Naive thymus-derived CD4-positive, alpha-beta T cell (primary cell): ENCODE data around the gene ZNF33B. TPM values are rescaled to one million over a fixed set of nuclear protein-coding genes. Genes with fewer than 3 reads are reported as not detected.
A peak's percentile ranks its signal among the peaks of the same experiment; 100 is the strongest.
"Not testable (repeated sequence)": the region's sequence is repeated elsewhere in the genome, so short reads cannot be mapped to it uniquely, and the experiment has no call there.

Source experiments
- ATAC-seq: fragments of 150-1000 bp; cut with Tn5 transposase; 2 replicates; pipeline ENCODE4 v1.10.0; 2021; ENCODE audit warnings: mild to moderate bottlenecking, moderate library complexity
- CTCF ChIA-PET: fragments of 350-600 bp; sonication (Branson Sonifier 250); formaldehyde crosslinking; loops from one replicate; lab custom pipeline; 2021; ENCODE audit warnings: antibody characterized with exemption; lab: Charles Lee
- POLR2A ChIA-PET: fragments of 350-600 bp; sonication (Branson Sonifier 250); formaldehyde crosslinking; loops from one replicate; lab custom pipeline; 2021; ENCODE audit warnings: antibody characterized with exemption, inconsistent platforms; lab: Charles Lee
- DNase-seq, 9 donors: peaks; one replicate each; pipeline versions ENCODE4 v3.0.0 to v3.0.0-alpha.2; 2020 to 2022; ENCODE audit warnings: mixed read lengths in 1 of 9
- H3K27ac ChIP-seq: one replicate; pipeline ENCODE4 v1.7.0; 2013; ENCODE audit warnings: mild to moderate bottlenecking, low read depth, low read length, moderate library complexity
- H3K27me3 ChIP-seq, 2 donors: one replicate each; pipeline ENCODE4 v1.7.0; 2013; ENCODE audit warnings: low read length in 2 of 2, mild to moderate bottlenecking in 2 of 2, moderate library complexity in 2 of 2; ENCODE audit not compliant: control insufficient read depth in 2 of 2, insufficient read depth in 2 of 2
- H3K36me3 ChIP-seq, 3 experiments: 1 replicate in 2 of 3; 2 replicates in 1 of 3; pipeline ENCODE4 v1.7.0; 2013; ENCODE audit warnings: low read length in 3 of 3, mild to moderate bottlenecking in 3 of 3, moderate library complexity in 1 of 3; ENCODE audit not compliant: insufficient read depth in 3 of 3, control insufficient read depth in 2 of 3
- H3K4me1 ChIP-seq, 2 donors: one replicate each; pipeline ENCODE4 v1.7.0; 2013; ENCODE audit warnings: low read length in 2 of 2, mild to moderate bottlenecking in 2 of 2, moderate library complexity in 1 of 2; ENCODE audit not compliant: control insufficient read depth in 2 of 2, insufficient read depth in 2 of 2
- H3K4me3 ChIP-seq: 2 replicates; pipeline ENCODE4 v1.7.0; 2013; ENCODE audit warnings: mild to moderate bottlenecking, low read length
- H3K9me3 ChIP-seq, 3 experiments: 1 replicate in 2 of 3; 2 replicates in 1 of 3; pipeline ENCODE4 v1.7.0; 2013; ENCODE audit warnings: low read length in 3 of 3; ENCODE audit not compliant: control insufficient read depth in 2 of 3
- H3K27ac Mint-ChIP-seq, 9 donors: one replicate each; pipeline ENCODE4 v1.8.0; 2020 to 2022; ENCODE audit warnings: mixed read lengths in 9 of 9, mild to moderate bottlenecking in 8 of 9, moderate library complexity in 5 of 9, inconsistent platforms in 2 of 9
- H3K27me3 Mint-ChIP-seq, 5 donors: one replicate each; pipeline ENCODE4 v1.8.0; 2021 to 2022; ENCODE audit warnings: mixed read lengths in 5 of 5, mild to moderate bottlenecking in 1 of 5
- H3K36me3 Mint-ChIP-seq, 5 donors: one replicate each; pipeline ENCODE4 v1.8.0; 2020 to 2022; ENCODE audit warnings: mixed read lengths in 5 of 5, mild to moderate bottlenecking in 3 of 5, inconsistent platforms in 1 of 5
- H3K4me1 Mint-ChIP-seq, 7 donors: one replicate each; pipeline ENCODE4 v1.8.0; 2020 to 2022; ENCODE audit warnings: mixed read lengths in 7 of 7, mild to moderate bottlenecking in 3 of 7, inconsistent platforms in 1 of 7
- H3K4me3 Mint-ChIP-seq, 10 donors: one replicate each; pipeline ENCODE4 v1.8.0; 2020 to 2022; ENCODE audit warnings: mild to moderate bottlenecking in 10 of 10, mixed read lengths in 10 of 10, moderate library complexity in 6 of 10, inconsistent platforms in 2 of 10
- H3K9me3 Mint-ChIP-seq, 11 donors: one replicate each; pipeline ENCODE4 v1.8.0; 2020 to 2022; ENCODE audit warnings: mixed read lengths in 11 of 11, mild to moderate bottlenecking in 4 of 11, inconsistent platforms in 1 of 11, moderate library complexity in 1 of 11
- intact Hi-C, 2 donors: fragments of 100-400 bp; cut with micrococcal nuclease; formaldehyde crosslinking; loops; one replicate each; pipeline ENCODE4 v1.15.1; 2023
- polyA plus RNA-seq, 2 donors: library from polyadenylated mRNA; unstranded; fragments of 300-500 nt; fragmentation: Illumina TruSeq; gene quantifications; one replicate each; pipeline ENCODE4 v1.2.3, GENCODE V29; 2021
- total RNA-seq, 6 experiments: library from RNA in 5 of 6; stranded (reverse) in 5 of 6; gene quantifications; 1 replicate in 5 of 6; 2 replicates in 1 of 6; pipeline ENCODE4 v1.2.3 and lab custom pipeline; 2021 to 2026

Gene ZNF33B
- total and polyA plus RNA-seq, 7 experiments from 2014 or later: 15.6 to 77.1 (median 31.2) TPM

DNA sequence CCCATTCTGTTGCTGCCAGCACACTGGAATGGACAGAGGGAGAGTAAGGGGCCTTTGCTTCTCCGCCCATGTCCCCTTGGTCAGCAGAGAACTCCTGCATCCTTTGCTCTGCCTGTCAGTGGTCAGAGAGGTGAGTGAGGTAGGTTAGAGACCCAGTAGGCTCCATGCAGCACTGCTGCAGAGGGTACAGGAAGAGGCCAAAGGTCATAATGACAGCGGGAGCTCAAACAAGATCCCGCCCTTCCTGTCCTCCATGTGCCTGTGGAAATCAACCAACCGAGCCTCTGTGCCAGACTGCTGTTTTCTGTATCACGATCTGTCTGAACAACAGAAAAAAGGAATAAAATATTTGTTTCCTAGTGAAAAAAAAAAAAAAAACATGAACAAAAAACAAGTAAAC is 81.4 kb downstream of the ZNF33B start:
- H3K27me3 ChIP-seq: no peaks in the 10 kb centered on the region
- no peak overlapping the region for H3K4me3 ChIP-seq
- peaks cover 0 to 4% (median 2%) of the 10 kb centered on the region in 5 donors for H3K36me3 Mint-ChIP-seq
- peaks cover 0 to 5% (median 0%) of the 10 kb centered on the region in 5 donors for H3K27me3 Mint-ChIP-seq
- ChIA-PET CTCF (no interaction called here), POLR2A (no interaction called here)
- H3K4me1 Mint-ChIP-seq: peaks cover 11 to 15% (median 13%) of the 10 kb centered on the region in 7 donors
- ATAC-seq: no peak
- intact Hi-C loops: loop anchor here in 1 of 2 donors (10.0 kb wide), 1 partner anchor 578 kb away; the partner anchor contains the start of gene CSGALNACT2
- no peak overlapping the region for H3K27ac Mint-ChIP-seq
- DNase-seq: no peak
- no peak overlapping the region for H3K27ac ChIP-seq
- peaks cover 0 to 3% (median 0%) of the 10 kb centered on the region in 3 experiments for H3K36me3 ChIP-seq
- H3K9me3 ChIP-seq: no peaks in the 10 kb centered on the region
- peaks cover 0 to 1% of the 10 kb centered on the region in 2 donors for H3K4me1 ChIP-seq
- H3K4me3 Mint-ChIP-seq: no peak overlapping the region
- H3K9me3 Mint-ChIP-seq: peaks cover 0 to under 1% (median 0%) of the 10 kb centered on the region in 11 donors

DNA sequence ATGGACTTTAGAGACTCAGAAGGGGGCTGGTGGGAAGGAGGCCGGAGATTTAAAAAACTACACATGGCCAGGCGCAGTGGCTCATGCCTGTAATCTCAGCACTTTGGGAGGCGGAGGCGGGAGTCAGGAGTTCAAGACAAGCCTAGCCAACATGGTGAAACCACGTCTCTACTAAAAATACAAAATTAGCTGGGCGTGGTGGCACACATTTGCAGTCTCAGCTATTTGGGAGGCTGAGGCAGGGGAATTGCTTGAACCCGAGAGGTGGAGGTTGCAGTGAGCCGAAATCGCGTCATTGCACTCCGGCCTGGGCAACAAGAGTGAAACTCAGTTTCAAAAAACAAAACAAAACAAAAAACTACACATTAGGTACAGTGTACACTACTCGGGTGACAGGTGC is 84.8 kb downstream of the ZNF33B start:
- H3K27ac ChIP-seq, H3K27me3 ChIP-seq, H3K36me3 ChIP-seq, H3K9me3 ChIP-seq, ATAC-seq, H3K27me3 Mint-ChIP-seq, H3K9me3 Mint-ChIP-seq: not testable (repeated sequence)
- intact Hi-C loops: loop anchor here (2.0 to 10.0 kb wide), 5 partner anchors 381 to 1095 kb away; partner anchors contain the start of genes CSGALNACT2 (in 2 of the 2), HNRNPF (in 1 of the 2) and ZNF32 (in 1 of the 2)
- ChIA-PET CTCF (interaction anchor here (0.6 kb wide), 1 partner anchor 22 kb away, joined by 4 read pairs; no protein-coding TSS in a partner anchor), POLR2A (interaction anchor here (0.6 to 1.9 kb wide), 4 partner anchors 86 to 1081 kb away, joined by 3 to 5 read pairs (median 4); no protein-coding TSS in a partner anchor)
- H3K4me3 Mint-ChIP-seq: peak overlapping the region; percentile 96 to 100 (median 98)
- peaks cover 0 to 16% of the 10 kb centered on the region in 2 donors for H3K4me1 ChIP-seq
- peak overlapping the region in 4 of 9 donors; percentile 89 to 96 (median 94) for H3K27ac Mint-ChIP-seq
- H3K4me3 ChIP-seq: peak overlapping the region; percentile 95
- peaks cover 4 to 29% (median 21%) of the 10 kb centered on the region in 5 donors for H3K36me3 Mint-ChIP-seq
- DNase-seq: peak in 1 of 9 donors; percentile 7
- H3K4me1 Mint-ChIP-seq: peaks cover 20 to 42% (median 40%) of the 10 kb centered on the region in 7 donors

DNA sequence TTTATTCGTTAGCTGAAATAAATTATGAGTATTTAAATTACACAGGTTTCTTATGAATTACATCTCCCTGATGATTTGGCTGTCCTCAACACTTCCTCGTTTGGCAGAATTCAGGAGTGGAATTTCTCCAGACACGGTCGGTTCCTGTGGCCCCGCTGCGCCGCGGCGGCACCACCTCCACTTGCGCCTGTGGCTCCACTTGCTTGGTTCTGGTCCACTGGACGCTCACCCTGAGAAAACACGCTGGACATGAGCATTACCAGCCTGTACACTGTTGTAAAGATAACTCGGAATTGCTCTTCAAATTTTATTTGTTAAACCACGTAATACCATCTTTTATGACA is 85.3 kb downstream of the ZNF33B start:
- Mint-ChIP-seq H3K36me3 (peaks cover 4 to 33% (median 27%) of the 10 kb centered on the region in 5 donors), H3K9me3 (peaks cover 0 to 4% (median 0%) of the 10 kb centered on the region in 11 donors), H3K27ac (peak overlapping the region; percentile 77 to 98 (median 96)), H3K4me1 (peaks cover 21 to 46% (median 42%) of the 10 kb centered on the region in 7 donors), H3K4me3 (peak overlapping the region; percentile 96 to 100 (median 98)), H3K27me3 (no peaks in the 10 kb centered on the region)
- intact Hi-C loops: loop anchor here (2.0 to 10.0 kb wide), 5 partner anchors 382 to 1096 kb away; partner anchors contain the start of genes CSGALNACT2 (in 2 of the 2), HNRNPF (in 1 of the 2) and ZNF32 (in 1 of the 2)
- Histone ChIP-seq H3K36me3 (peaks cover 0 to 3% (median 0%) of the 10 kb centered on the region in 3 experiments), H3K4me1 (peaks cover 0 to 16% of the 10 kb centered on the region in 2 donors), H3K9me3 (no peaks in the 10 kb centered on the region), H3K27me3 (no peaks in the 10 kb centered on the region), H3K4me3 (peak overlapping the region; percentile 95), H3K27ac (peak overlapping the region; percentile 87)
- CTCF ChIA-PET: interaction anchor here (0.6 kb wide), 1 partner anchor 22 kb away, joined by 4 read pairs; no protein-coding TSS in a partner anchor
- POLR2A ChIA-PET: interaction anchor here (0.6 to 1.9 kb wide), 2 partner anchors 86 to 1082 kb away, joined by 3 to 5 read pairs; no protein-coding TSS in a partner anchor
- DNase-seq (no peak), ATAC-seq (peak; percentile 1)

DNA sequence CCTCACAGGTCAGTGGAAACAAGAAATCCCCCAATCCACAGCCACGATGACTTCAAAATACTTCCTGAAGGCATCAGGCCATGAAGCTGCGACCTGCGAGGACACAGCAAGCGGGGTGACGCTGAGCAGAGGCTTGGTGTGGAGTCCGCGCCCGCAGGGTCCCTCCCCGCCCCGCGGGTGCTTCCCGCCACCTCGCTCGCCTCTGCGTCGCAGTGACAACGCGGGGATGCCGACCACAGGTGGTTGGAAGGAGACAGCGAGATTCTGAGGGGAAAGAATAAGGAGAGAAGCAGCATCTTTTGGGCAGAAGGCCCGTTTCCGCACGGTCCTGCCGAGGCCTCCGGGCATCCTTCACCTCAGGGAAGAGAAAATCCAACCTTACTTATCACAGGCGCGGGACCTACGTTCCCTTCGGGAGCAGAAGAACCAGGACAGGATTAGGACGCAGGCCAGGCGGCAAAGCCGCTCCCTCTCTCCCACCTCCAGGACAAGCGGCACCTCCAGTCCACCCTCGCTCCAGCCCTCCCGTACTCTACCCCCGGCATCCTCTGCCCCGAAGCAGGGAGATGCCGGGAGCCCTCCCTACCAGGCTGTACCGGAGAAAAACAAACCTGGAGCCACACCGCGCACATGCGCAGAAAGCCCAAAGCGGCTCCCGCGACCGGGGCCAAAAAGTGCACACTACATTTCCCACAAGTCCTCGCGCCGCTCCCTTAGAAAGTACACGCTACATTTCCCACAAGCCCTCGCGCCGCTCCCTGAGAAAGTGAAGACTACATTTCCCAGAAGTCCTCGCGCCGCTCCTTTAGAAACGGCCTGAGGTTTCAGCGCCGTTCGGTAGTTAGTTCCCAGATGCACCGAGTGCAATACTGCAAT is 85.9 kb downstream of the ZNF33B start:
- DNase-seq: peak; percentile 83 to 92 (median 91)
- H3K36me3 ChIP-seq: peaks cover 0 to 3% (median 0%) of the 10 kb centered on the region in 3 experiments
- Mint-ChIP-seq H3K4me1 (peaks cover 27 to 52% (median 49%) of the 10 kb centered on the region in 7 donors), H3K4me3 (peak overlapping the region; percentile 96 to 100 (median 98)), H3K27ac (peak overlapping the region; percentile 86 to 98 (median 96)), H3K9me3 (peaks cover 0 to 8% (median 5%) of the 10 kb centered on the region in 11 donors), H3K27me3 (no peaks in the 10 kb centered on the region), H3K36me3 (peaks cover 4 to 38% (median 33%) of the 10 kb centered on the region in 5 donors)
- H3K4me3 ChIP-seq: peak overlapping the region; percentile 95
- ChIA-PET POLR2A (interaction anchor here (0.6 to 1.9 kb wide), 3 partner anchors 87 to 1082 kb away, joined by 3 to 5 read pairs (median 4); partner anchors contain the start of gene BMS1), CTCF (no interaction called here)
- H3K4me1 ChIP-seq: peaks cover 0 to 20% of the 10 kb centered on the region in 2 donors
- ATAC-seq: peak; percentile 98
- H3K27ac ChIP-seq: peak overlapping the region; percentile 87
- H3K27me3 ChIP-seq: no peaks in the 10 kb centered on the region
- intact Hi-C loops: loop anchor here (1.0 to 10.0 kb wide), 11 partner anchors 86 to 1096 kb away; partner anchors contain the start of genes BMS1 (in 2 of the 2), CSGALNACT2 (in 2 of the 2), ZNF32 (in 2 of the 2) and ZNF33B (in 2 of the 2)
- H3K9me3 ChIP-seq: no peaks in the 10 kb centered on the region

DNA sequence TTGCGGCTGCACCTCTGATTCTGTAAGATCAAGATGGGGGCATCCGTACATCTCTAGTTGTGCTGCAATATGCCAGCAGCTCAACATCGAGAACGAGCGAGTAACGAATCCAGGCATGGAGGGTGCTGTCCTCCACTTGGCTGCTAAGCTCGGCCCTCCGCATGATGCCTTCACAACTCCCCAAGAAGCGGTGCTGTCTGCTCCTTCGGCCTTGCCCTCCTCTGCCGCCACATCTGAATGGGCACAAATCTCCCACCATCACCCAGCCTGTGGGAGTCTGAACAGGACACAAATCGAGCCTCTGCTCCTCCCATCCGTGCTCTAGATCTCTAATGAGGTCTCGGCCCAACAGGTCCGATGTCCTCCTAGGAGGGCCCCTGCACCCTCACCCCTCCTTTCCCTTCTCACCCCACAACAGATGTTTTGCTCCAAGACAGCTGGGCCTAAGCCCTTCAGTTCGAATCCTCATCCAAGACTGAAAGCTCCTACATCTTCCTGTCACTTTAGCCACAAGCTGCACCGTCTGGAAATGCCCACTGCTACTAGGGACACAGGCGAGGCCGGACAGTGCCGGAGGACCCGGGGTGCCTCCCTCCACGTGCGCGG is 86.7 kb downstream of the ZNF33B start:
- Histone ChIP-seq H3K27me3 (no peaks in the 10 kb centered on the region), H3K4me3 (peak overlapping the region; percentile 95), H3K36me3 (peaks cover 0 to 3% (median 0%) of the 10 kb centered on the region in 3 experiments), H3K4me1 (peaks cover 0 to 23% of the 10 kb centered on the region in 2 donors), H3K27ac (peak overlapping the region; percentile 87), H3K9me3 (no peaks in the 10 kb centered on the region)
- H3K9me3 Mint-ChIP-seq: peaks cover 0 to 16% (median 8%) of the 10 kb centered on the region in 11 donors
- DNase-seq (peak in 2 of 9 donors; percentile 1 to 11), ATAC-seq (no peak)
- H3K27ac Mint-ChIP-seq: peak overlapping the region; percentile 86 to 98 (median 96)
- H3K4me3 Mint-ChIP-seq: peak overlapping the region; percentile 96 to 100 (median 98)
- H3K27me3 Mint-ChIP-seq: no peaks in the 10 kb centered on the region
- peaks cover 32 to 59% (median 52%) of the 10 kb centered on the region in 7 donors for H3K4me1 Mint-ChIP-seq
- intact Hi-C loops: loop anchor here (1.0 to 10.0 kb wide), 11 partner anchors 87 to 1097 kb away; partner anchors contain the start of genes BMS1 (in 2 of the 2), CSGALNACT2 (in 2 of the 2), ZNF32 (in 2 of the 2) and ZNF33B (in 2 of the 2)
- peaks cover 6 to 45% (median 40%) of the 10 kb centered on the region in 5 donors for H3K36me3 Mint-ChIP-seq
- ChIA-PET POLR2A (interaction anchor here (0.9 kb wide), 1 partner anchor 231 kb away, joined by 4 read pairs; the partner anchor contains the start of gene BMS1), CTCF (no interaction called here)
